HepG2 (cell line): ENCODE measurements around the gene PIEZO2. TPM values are rescaled to one million over a fixed set of nuclear protein-coding genes. Genes with fewer than 3 reads are reported as not detected.

ENCODE experiments used
- CBX2 ChIP-seq, 2 experiments: fragments of 200-600 bp in 1 of 2; sonication (generic); formaldehyde crosslinking in 1 of 2; IDR thresholded peaks; 2 replicates each; pipeline versions ENCODE4 v1.7.0 to v1.8.1; 2018 to 2022; ENCODE audit warnings: low read depth in 2 of 2, low read length in 1 of 2, mild to moderate bottlenecking in 1 of 2, missing genetic modification reagents in 1 of 2
- FOXP1 ChIP-seq, 2 experiments: fragments of 450-650 bp in 1 of 2; IDR thresholded peaks; 2 replicates each; pipeline ENCODE4 v1.6.1; 2017 to 2018; ENCODE audit warnings: antibody characterized with exemption in 1 of 2
- KDM1A ChIP-seq: IDR thresholded peaks from 2 replicates; pipeline ENCODE4 v1.6.1; 2016; ENCODE audit warnings: missing compliant biosample characterization
- MEF2D ChIP-seq: sonication (generic); formaldehyde crosslinking; IDR thresholded peaks from 2 replicates; pipeline ENCODE4 v1.5.1; 2020; ENCODE audit warnings: mild to moderate bottlenecking, missing genetic modification reagents
- MYC ChIP-seq: sonication (generic); formaldehyde crosslinking; IDR thresholded peaks from 2 replicates; pipeline ENCODE4 v1.9.0; 2021; ENCODE audit warnings: missing genetic modification reagents, borderline replicate concordance
- POLR2G ChIP-seq: fragments of 200-400 bp; formaldehyde crosslinking; IDR thresholded peaks from 2 replicates; pipeline ENCODE4 v1.6.1; 2018; ENCODE audit warnings: mild to moderate bottlenecking, low read depth, low read length, moderate library complexity
- PPARG ChIP-seq: conservative IDR thresholded peaks from 2 replicates; pipeline ENCODE4 v1.6.1; 2016; ENCODE audit warnings: missing biosample characterization, missing genetic modification reagents
- RBAK ChIP-seq: sonication (generic); formaldehyde crosslinking; IDR thresholded peaks from 2 replicates; pipeline ENCODE4 v1.5.1; 2020; ENCODE audit warnings: mild to moderate bottlenecking, missing genetic modification reagents
- SMAD3 ChIP-seq: sonication (generic); formaldehyde crosslinking; IDR thresholded peaks from 2 replicates; pipeline ENCODE4 v1.4.0; 2020; ENCODE audit warnings: missing genetic modification reagents
- SOX5 ChIP-seq: IDR thresholded peaks from 2 replicates; pipeline ENCODE4 v1.6.1; 2016; ENCODE audit warnings: borderline replicate concordance
- SOX6 ChIP-seq, 2 experiments: fragments of 450-650 bp in 1 of 2; sonication (generic) in 1 of 2; formaldehyde crosslinking in 1 of 2; IDR thresholded peaks; 2 replicates each; pipeline versions ENCODE4 v1.4.0 to v1.6.1; 2017 to 2020; ENCODE audit warnings: antibody characterized with exemption in 1 of 2, mild to moderate bottlenecking in 1 of 2, missing genetic modification reagents in 1 of 2
- SP2 ChIP-seq: sonication (generic); formaldehyde crosslinking; IDR thresholded peaks from 2 replicates; pipeline ENCODE4 v1.5.1; 2020; ENCODE audit warnings: mild to moderate bottlenecking, missing genetic modification reagents
- YY1 ChIP-seq: IDR thresholded peaks from 2 replicates; pipeline ENCODE4 v1.6.1; 2011; ENCODE audit warnings: low read length, low read depth, moderate library complexity, mild to moderate bottlenecking; ENCODE audit not compliant: insufficient read depth, insufficient replicate concordance
- ZBTB42 ChIP-seq: sonication (generic); formaldehyde crosslinking; IDR thresholded peaks from 2 replicates; pipeline ENCODE4 v1.5.0; 2020; ENCODE audit warnings: mild to moderate bottlenecking, missing genetic modification reagents
- ZFP36L2 ChIP-seq: sonication (generic); formaldehyde crosslinking; IDR thresholded peaks from 2 replicates; pipeline ENCODE4 v1.4.0; 2020; ENCODE audit warnings: missing genetic modification reagents
- ZKSCAN1 ChIP-seq: fragments of 150-350 bp; IDR thresholded peaks from 2 replicates; pipeline ENCODE4 v1.6.1; 2014; ENCODE audit warnings: low read length
- ZNF280D ChIP-seq: sonication (generic); formaldehyde crosslinking; IDR thresholded peaks from 2 replicates; pipeline ENCODE4 v1.5.1; 2020; ENCODE audit warnings: mild to moderate bottlenecking, missing genetic modification reagents
- ZNF431 ChIP-seq: sonication (generic); formaldehyde crosslinking; IDR thresholded peaks from 2 replicates; pipeline ENCODE4 v1.9.0; 2022; ENCODE audit warnings: missing genetic modification reagents, low read depth, mild to moderate bottlenecking, borderline replicate concordance
- ZNF557 ChIP-seq: sonication (generic); formaldehyde crosslinking; IDR thresholded peaks from 2 replicates; pipeline ENCODE4 v1.4.0; 2020; ENCODE audit warnings: missing genetic modification reagents
- ZNF746 ChIP-seq: sonication (generic); formaldehyde crosslinking; IDR thresholded peaks from 2 replicates; pipeline ENCODE4 v1.8.0; 2022; ENCODE audit warnings: mild to moderate bottlenecking, missing genetic modification reagents
- ZNF772 ChIP-seq: sonication (generic); formaldehyde crosslinking; IDR thresholded peaks from 2 replicates; pipeline ENCODE4 v1.5.0; 2020; ENCODE audit warnings: mild to moderate bottlenecking, missing genetic modification reagents
- ZNF891 ChIP-seq: sonication (generic); formaldehyde crosslinking; IDR thresholded peaks from 2 replicates; pipeline ENCODE4 v1.5.0; 2020; ENCODE audit warnings: mild to moderate bottlenecking, missing genetic modification reagents
- ZSCAN29 ChIP-seq: sonication (generic); formaldehyde crosslinking; conservative IDR thresholded peaks from 2 replicates; pipeline ENCODE4 v1.4.0; 2020; ENCODE audit warnings: mild to moderate bottlenecking, missing genetic modification reagents
- polyA plus RNA-seq, 8 experiments: library from polyadenylated mRNA; depleted of rRNA in 3 of 8; stranded (reverse) in 7 of 8; unstranded in 1 of 8; fragments of >200 nt; fragmentation: Illumina TruSeq in 4 of 8; extraction: Trizol in 4 of 8; gene quantifications; 2 replicates each; pipeline versions ENCODE4 v1.2.1 to v1.2.3, GENCODE V29; 2011 to 2016; ENCODE audit warnings: low read depth in 4 of 8, missing spikeins in 1 of 8, mixed read lengths in 1 of 8; ENCODE audit not compliant: insufficient read depth in 1 of 8
- total RNA-seq, 5 experiments: library from RNA; depleted of rRNA; stranded (reverse); fragments of >200 nt; fragmentation: Illumina TruSeq; extraction: Trizol; gene quantifications; 2 replicates each; pipeline ENCODE4 v1.2.3, GENCODE V29; 2016; ENCODE audit warnings: low read depth in 1 of 5
- TF ChIP-seq, protein P1 (sequence below): fragments of 450-650 bp; IDR thresholded peaks from 2 replicates; pipeline ENCODE4 v1.6.1; 2017; ENCODE audit warnings: mild to moderate bottlenecking
- TF ChIP-seq, protein P2 (sequence below): sonication (generic); formaldehyde crosslinking; IDR thresholded peaks from 2 replicates; pipeline ENCODE4 v1.8.0; 2022; ENCODE audit warnings: mild to moderate bottlenecking, missing genetic modification reagents; ENCODE audit not compliant: insufficient replicate concordance

The PIEZO2 gene
- total and polyA plus RNA-seq, 2 of the 13 experiments (the other 11 are each of a cell fraction or from before 2014, with no cell fraction given), result 15.2 to 27.2 TPM

GRCh38 chr18:10901329-10901728, 248.0 kb downstream of the PIEZO2 start (continued):
- TF ChIP-seq ZNF891 (CRISPR knock-in tag) (no peak), ZNF557 (CRISPR knock-in tag) (no peak), MEF2D (peak; percentile 80), CBX2 (IDR thresholded peaks at IDR 0.05; ENCODE audit: low read depth, low read length) (no peak), CBX2 (CRISPR knock-in tag; IDR thresholded peaks at IDR 0.05; ENCODE audit: low read depth) (no peak), SP2 (CRISPR knock-in tag) (no peak), ZNF746 (CRISPR knock-in tag) (no peak), YY1 (no peak), ZSCAN29 (CRISPR knock-in tag) (no peak), ZNF772 (CRISPR knock-in tag) (no peak), ZBTB42 (CRISPR knock-in tag) (no peak), PPARG (CRISPR knock-in tag) (no peak), FOXP1 (IDR thresholded peaks at IDR 0.05) (no peak), FOXP1 (CRISPR knock-in tag; IDR thresholded peaks at IDR 0.05) (peak; percentile 75), POLR2G (no peak), ZNF280D (CRISPR knock-in tag) (no peak), SOX5 (peak; percentile 43; the same call in 1 of the 2 replicates), SMAD3 (CRISPR knock-in tag) (no peak), ZNF431 (CRISPR knock-in tag) (no peak), RBAK (CRISPR knock-in tag) (no peak), MYC (no peak), ZKSCAN1 (no peak), SOX6 (IDR thresholded peaks at IDR 0.05) (no peak), SOX6 (CRISPR knock-in tag; IDR thresholded peaks at IDR 0.05) (peak; percentile 61; the same call in 1 of the 2 replicates), KDM1A (CRISPR knock-in tag) (no peak), ZFP36L2 (CRISPR knock-in tag) (no peak)
- TF ChIP-seq, protein P1, sequence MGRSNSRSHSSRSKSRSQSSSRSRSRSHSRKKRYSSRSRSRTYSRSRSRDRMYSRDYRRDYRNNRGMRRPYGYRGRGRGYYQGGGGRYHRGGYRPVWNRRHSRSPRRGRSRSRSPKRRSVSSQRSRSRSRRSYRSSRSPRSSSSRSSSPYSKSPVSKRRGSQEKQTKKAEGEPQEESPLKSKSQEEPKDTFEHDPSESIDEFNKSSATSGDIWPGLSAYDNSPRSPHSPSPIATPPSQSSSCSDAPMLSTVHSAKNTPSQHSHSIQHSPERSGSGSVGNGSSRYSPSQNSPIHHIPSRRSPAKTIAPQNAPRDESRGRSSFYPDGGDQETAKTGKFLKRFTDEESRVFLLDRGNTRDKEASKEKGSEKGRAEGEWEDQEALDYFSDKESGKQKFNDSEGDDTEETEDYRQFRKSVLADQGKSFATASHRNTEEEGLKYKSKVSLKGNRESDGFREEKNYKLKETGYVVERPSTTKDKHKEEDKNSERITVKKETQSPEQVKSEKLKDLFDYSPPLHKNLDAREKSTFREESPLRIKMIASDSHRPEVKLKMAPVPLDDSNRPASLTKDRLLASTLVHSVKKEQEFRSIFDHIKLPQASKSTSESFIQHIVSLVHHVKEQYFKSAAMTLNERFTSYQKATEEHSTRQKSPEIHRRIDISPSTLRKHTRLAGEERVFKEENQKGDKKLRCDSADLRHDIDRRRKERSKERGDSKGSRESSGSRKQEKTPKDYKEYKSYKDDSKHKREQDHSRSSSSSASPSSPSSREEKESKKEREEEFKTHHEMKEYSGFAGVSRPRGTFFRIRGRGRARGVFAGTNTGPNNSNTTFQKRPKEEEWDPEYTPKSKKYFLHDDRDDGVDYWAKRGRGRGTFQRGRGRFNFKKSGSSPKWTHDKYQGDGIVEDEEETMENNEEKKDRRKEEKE, result no peak
- TF ChIP-seq, protein P2, sequence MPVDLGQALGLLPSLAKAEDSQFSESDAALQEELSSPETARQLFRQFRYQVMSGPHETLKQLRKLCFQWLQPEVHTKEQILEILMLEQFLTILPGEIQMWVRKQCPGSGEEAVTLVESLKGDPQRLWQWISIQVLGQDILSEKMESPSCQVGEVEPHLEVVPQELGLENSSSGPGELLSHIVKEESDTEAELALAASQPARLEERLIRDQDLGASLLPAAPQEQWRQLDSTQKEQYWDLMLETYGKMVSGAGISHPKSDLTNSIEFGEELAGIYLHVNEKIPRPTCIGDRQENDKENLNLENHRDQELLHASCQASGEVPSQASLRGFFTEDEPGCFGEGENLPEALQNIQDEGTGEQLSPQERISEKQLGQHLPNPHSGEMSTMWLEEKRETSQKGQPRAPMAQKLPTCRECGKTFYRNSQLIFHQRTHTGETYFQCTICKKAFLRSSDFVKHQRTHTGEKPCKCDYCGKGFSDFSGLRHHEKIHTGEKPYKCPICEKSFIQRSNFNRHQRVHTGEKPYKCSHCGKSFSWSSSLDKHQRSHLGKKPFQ (CRISPR knock-in tag), result peak; percentile 79
